Thoracic aorta (tissue), 2 donors: ENCODE measurements around the gene FAM117B. TPM values are rescaled to one million over a fixed set of nuclear protein-coding genes. Genes with fewer than 3 reads are reported as not detected.
"Not testable (repeated sequence)": the region's sequence is repeated elsewhere in the genome, so short reads cannot be mapped to it uniquely, and the experiment has no call there.

Experiments used
- ATAC-seq: fragments of 150-250 bp; one replicate; pipeline ENCODE4 v1.8.0; 2017; ENCODE audit warnings: low read depth; ENCODE audit not compliant: insufficient number of reproducible peaks, low FRiP score
- DNase-seq: peaks from one replicate; pipeline ENCODE4 v3.0.0-alpha.2; 2020; ENCODE audit warnings: low spot score
- H3K27ac ChIP-seq, 2 donors: fragments of 200-600 bp; sonication (generic); 1 replicate in 1 of 2; 2 replicates in 1 of 2; pipeline ENCODE4 v1.5.1; 2016; ENCODE audit warnings: mild to moderate bottlenecking in 2 of 2, moderate library complexity in 2 of 2
- H3K27me3 ChIP-seq: fragments of 200-600 bp; sonication (generic); replicated peaks from 2 replicates; pipeline ENCODE4 v1.6.0; 2016; ENCODE audit warnings: mild to moderate bottlenecking; ENCODE audit not compliant: insufficient read depth
- H3K36me3 ChIP-seq: fragments of 200-600 bp; sonication (generic); one replicate; pipeline ENCODE4 v1.5.1; 2016
- H3K4me1 ChIP-seq, 2 donors: fragments of 200-600 bp; sonication (generic); 1 replicate in 1 of 2; 2 replicates in 1 of 2; pipeline versions ENCODE4 v1.5.1 to v1.6.0; 2016; ENCODE audit warnings: low read depth in 2 of 2, mild to moderate bottlenecking in 1 of 2; ENCODE audit not compliant: control insufficient read depth in 1 of 2
- H3K4me3 ChIP-seq: fragments of 200-600 bp; sonication (generic); 2 replicates; pipeline ENCODE4 v1.5.1; 2016; ENCODE audit warnings: mild to moderate bottlenecking
- H3K9me3 ChIP-seq: fragments of 200-600 bp; sonication (generic); 2 replicates; pipeline ENCODE4 v1.5.1; 2016
- CTCF ChIP-seq: fragments of 200-600 bp; sonication (generic); IDR thresholded peaks from one replicate; pipeline ENCODE4 v1.5.1; 2019; ENCODE audit warnings: antibody characterized with exemption
- total RNA-seq, 2 donors: library from RNA; depleted of rRNA; stranded (reverse); fragments of >200 nt; gene quantifications; one replicate each; pipeline versions ENCODE4 v1.1.0 to v1.2.3, GENCODE V29; 2016

The FAM117B gene
- total RNA-seq, 2 donors from 2014 or later = 5.3 to 5.6 TPM

GRCh38 chr2:202780514-202781021 lies 145.8 kb downstream of the FAM117B start:
- no peak for DNase-seq
- no peak overlapping the region for H3K27ac ChIP-seq
- H3K4me1 ChIP-seq = no peaks in the 10 kb centered on the region
- H3K27me3 ChIP-seq = no peaks in the 10 kb centered on the region
- no peaks in the 10 kb centered on the region for H3K36me3 ChIP-seq
- no peak overlapping the region for H3K4me3 ChIP-seq
- ATAC-seq = no peak
- TF ChIP-seq CTCF = no peak
- H3K9me3 ChIP-seq = no peaks in the 10 kb centered on the region

- Histone ChIP-seq H3K36me3 (no peaks in the 10 kb centered on the region), H3K27me3 (no peaks in the 10 kb centered on the region), H3K4me3 (no peak overlapping the region), H3K9me3 (no peaks in the 10 kb centered on the region), H3K4me1 (no peaks in the 10 kb centered on the region), H3K27ac (no peak overlapping the region)
- ATAC-seq = no peak
- DNase-seq = no peak
- no peak for TF ChIP-seq CTCF
Measured at GRCh38 chr2:202782940-202783558, 148.3 kb downstream of the FAM117B start.

GRCh38 chr2:202786842-202787241 lies 152.1 kb downstream of the FAM117B start:
- H3K36me3 ChIP-seq = no peaks in the 10 kb centered on the region
- H3K9me3 ChIP-seq = no peaks in the 10 kb centered on the region
- no peak for ATAC-seq
- H3K27me3 ChIP-seq = no peaks in the 10 kb centered on the region
- H3K27ac ChIP-seq = no peak overlapping the region
- no peak overlapping the region for H3K4me3 ChIP-seq
- DNase-seq = no peak
- no peak for TF ChIP-seq CTCF
- no peaks in the 10 kb centered on the region for H3K4me1 ChIP-seq

- DNase-seq (no peak), ATAC-seq (no peak)
- H3K36me3 ChIP-seq = no peaks in the 10 kb centered on the region
- no peak overlapping the region for H3K27ac ChIP-seq
- TF ChIP-seq CTCF = no peak
- H3K27me3 ChIP-seq = no peaks in the 10 kb centered on the region
- no peaks in the 10 kb centered on the region for H3K9me3 ChIP-seq
- H3K4me3 ChIP-seq = no peak overlapping the region
- H3K4me1 ChIP-seq = no peaks in the 10 kb centered on the region
Measured at GRCh38 chr2:202790676-202791075, 155.9 kb downstream of the FAM117B start.

GRCh38 chr2:202797944-202798343 lies 163.2 kb downstream of the FAM117B start:
- Histone ChIP-seq H3K27me3 (no peaks in the 10 kb centered on the region), H3K4me1 (peaks cover 4 to 20% of the 10 kb centered on the region in 2 donors), H3K9me3 (no peaks in the 10 kb centered on the region), H3K27ac (no peak overlapping the region), H3K36me3 (no peaks in the 10 kb centered on the region), H3K4me3 (no peak overlapping the region)
- TF ChIP-seq CTCF = no peak
- DNase-seq = no peak
- ATAC-seq = no peak

- DNase-seq, H3K36me3 ChIP-seq, H3K9me3 ChIP-seq, H3K27me3 ChIP-seq: not testable (repeated sequence)
- H3K4me3 ChIP-seq = peak overlapping the region; percentile 56
- ATAC-seq = peak; percentile 81
- H3K4me1 ChIP-seq = peaks cover 21 to 59% of the 10 kb centered on the region in 2 donors
- peak overlapping the region; percentile 77 to 79 for H3K27ac ChIP-seq
Measured at GRCh38 chr2:202805911-202806310, 171.1 kb downstream of the FAM117B start.

- not testable (repeated sequence) for H3K27me3 ChIP-seq, H3K9me3 ChIP-seq, H3K36me3 ChIP-seq, H3K4me3 ChIP-seq
- DNase-seq (peak; percentile 67), ATAC-seq (peak; percentile 88)
- Histone ChIP-seq H3K4me1 (peaks cover 17 to 43% of the 10 kb centered on the region in 2 donors), H3K27ac (peak overlapping the region; percentile 79 to 82)
Measured at GRCh38 chr2:202807431-202808138, 172.8 kb downstream of the FAM117B start.
